Activated T-helper 17 cell treated with anti-CD3 and anti-CD28 coated beads, Interleukin-2, amount 50 U/mL, for 72 hours (primary cell): Measurements from ENCODE around the gene CD58. TPM values are rescaled to one million over a fixed set of nuclear protein-coding genes. Genes with fewer than 3 reads are reported as not detected.
"Not testable (repeated sequence)": the region's sequence is repeated elsewhere in the genome, so short reads cannot be mapped to it uniquely, and the experiment has no call there.

Source experiments
- ATAC-seq: fragments of 150-1000 bp; cut with Tn5 transposase; replicated peaks from 2 replicates; pipeline ENCODE4 v1.10.0; 2021; ENCODE audit warnings: mild to moderate bottlenecking, moderate library complexity
- H3K27ac Mint-ChIP-seq: one replicate; pipeline ENCODE4 v1.8.0; 2022; ENCODE audit warnings: mixed read lengths
- H3K27me3 Mint-ChIP-seq: one replicate; pipeline ENCODE4 v1.8.0; 2022; ENCODE audit warnings: mixed read lengths
- H3K36me3 Mint-ChIP-seq: one replicate; pipeline ENCODE4 v1.8.0; 2022; ENCODE audit warnings: low read depth, mild to moderate bottlenecking, mixed read lengths
- H3K4me1 Mint-ChIP-seq: one replicate; pipeline ENCODE4 v1.8.0; 2022; ENCODE audit warnings: mixed read lengths
- H3K4me3 Mint-ChIP-seq: one replicate; pipeline ENCODE4 v1.8.0; 2022; ENCODE audit warnings: mild to moderate bottlenecking, mixed read lengths
- H3K9me3 Mint-ChIP-seq: one replicate; pipeline ENCODE4 v1.8.0; 2022; ENCODE audit warnings: mixed read lengths
- total RNA-seq, 2 donors: library from RNA; stranded (reverse); gene quantifications; one replicate each; pipeline ENCODE4 v1.2.3, GENCODE V29; 2022

Gene CD58
- total RNA-seq, 2 donors from 2014 or later, result 36.8 to 40.5 TPM

DNA sequence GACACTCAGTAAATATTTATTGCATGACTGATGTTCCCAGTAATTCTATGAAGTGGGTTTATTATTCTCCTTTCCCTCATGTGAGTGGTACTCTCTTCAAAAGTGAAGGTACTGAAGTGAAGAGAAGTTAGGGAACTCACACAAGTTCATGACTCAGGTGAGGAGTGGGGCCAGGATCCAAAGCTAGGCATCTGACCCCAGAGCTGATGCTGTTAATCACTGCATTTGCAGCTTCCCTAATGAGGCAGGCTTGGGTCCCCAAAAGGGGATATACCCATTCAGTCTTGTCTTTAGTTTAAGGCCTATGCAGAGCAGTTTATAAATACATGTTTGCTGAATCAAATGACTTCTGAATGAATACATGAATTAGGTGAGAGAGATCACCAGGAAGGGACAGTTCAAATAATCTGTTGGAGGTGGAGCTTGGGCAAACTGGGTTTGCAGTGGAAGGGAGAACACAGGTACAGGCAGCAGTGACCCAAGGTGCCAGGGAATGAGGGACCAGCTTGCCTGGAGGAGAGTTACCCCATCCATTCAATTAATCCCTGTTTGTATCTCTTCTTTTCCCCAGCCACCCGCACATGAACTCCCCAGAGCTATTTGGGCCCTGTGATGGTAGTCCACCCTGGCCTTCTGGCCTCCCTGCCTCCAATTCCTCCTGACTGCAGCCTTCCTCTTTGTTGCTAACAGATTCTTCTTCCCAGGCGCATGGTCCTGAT is 2.0 kb downstream of the CD58 start:
- Mint-ChIP-seq H3K4me3 (peak overlapping the region; percentile 96), H3K27me3 (no peaks in the 10 kb centered on the region), H3K36me3 (peaks cover 59% of the 10 kb centered on the region), H3K27ac (peak overlapping the region; percentile 92), H3K9me3 (peaks cover 8% of the 10 kb centered on the region), H3K4me1 (peaks cover 61% of the 10 kb centered on the region)
- ATAC-seq, result no peak

DNA sequence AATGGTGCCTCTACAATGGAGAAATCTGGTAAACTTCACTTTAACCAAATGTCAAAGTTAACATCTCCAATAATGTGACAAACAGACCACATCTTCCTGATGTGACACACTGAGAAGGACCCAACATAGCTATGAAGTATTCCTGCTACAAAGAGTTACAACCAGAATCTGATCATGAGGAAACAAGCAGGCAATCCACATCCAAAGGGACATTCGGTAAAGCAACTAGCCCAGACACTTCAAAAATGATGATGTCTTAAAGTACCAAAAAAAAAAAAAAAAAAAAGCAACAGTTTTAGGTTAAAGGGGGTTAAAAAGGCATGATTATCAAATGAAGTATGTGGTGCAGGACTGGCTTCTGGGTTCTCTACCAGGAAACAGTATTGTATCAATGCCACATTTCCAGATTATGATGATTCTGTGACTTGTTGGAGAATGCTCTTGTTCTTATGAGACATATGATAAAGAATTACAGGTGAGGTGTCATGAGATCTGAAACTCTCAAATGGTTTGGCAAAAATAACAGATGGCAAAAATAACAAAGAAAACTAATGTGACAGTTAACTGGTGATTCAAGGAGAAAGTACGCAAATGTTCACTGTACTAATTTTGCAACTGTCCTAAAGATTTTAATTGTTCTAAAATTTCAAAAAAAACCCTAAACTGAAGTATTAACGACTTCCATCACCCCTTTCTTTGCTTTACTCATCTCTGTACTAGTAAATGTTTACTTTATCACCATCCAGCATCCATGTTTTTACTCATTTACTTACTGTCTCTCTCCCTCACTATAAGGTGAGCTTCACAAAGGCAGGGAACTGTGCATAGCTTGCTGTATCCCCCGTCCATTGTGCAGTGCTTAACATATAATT is 2.8 kb downstream of the CD58 start:
- H3K9me3 Mint-ChIP-seq, result peaks cover 8% of the 10 kb centered on the region
- H3K27ac Mint-ChIP-seq, result peak overlapping the region; percentile 92
- H3K4me1 Mint-ChIP-seq, result peaks cover 59% of the 10 kb centered on the region
- H3K36me3 Mint-ChIP-seq, result peaks cover 67% of the 10 kb centered on the region
- ATAC-seq, result peak; percentile 15
- peak overlapping the region; percentile 96 for H3K4me3 Mint-ChIP-seq
- no peaks in the 10 kb centered on the region for H3K27me3 Mint-ChIP-seq

DNA sequence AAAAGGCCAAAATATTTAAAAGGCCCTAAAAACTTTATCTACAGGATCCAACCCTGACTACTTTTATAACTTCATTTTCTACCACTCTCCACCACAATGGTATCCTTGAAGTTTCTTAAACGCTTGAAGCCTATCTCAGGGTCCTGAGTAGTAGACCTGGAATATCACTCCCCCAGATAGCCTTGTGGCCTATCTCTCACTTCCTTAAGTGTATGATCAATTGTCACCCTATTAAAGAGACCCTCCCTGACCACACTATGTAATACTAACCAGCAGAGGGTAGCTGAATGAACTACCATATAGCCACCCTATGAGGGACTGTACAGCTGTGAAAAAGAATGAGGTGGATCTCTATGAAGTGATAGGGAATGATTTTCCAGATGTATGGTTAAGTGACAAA is 5.6 kb downstream of the CD58 start:
- no peak for ATAC-seq
- H3K36me3 Mint-ChIP-seq, result peaks cover 92% of the 10 kb centered on the region
- H3K4me3 Mint-ChIP-seq, result peak overlapping the region; percentile 43

DNA sequence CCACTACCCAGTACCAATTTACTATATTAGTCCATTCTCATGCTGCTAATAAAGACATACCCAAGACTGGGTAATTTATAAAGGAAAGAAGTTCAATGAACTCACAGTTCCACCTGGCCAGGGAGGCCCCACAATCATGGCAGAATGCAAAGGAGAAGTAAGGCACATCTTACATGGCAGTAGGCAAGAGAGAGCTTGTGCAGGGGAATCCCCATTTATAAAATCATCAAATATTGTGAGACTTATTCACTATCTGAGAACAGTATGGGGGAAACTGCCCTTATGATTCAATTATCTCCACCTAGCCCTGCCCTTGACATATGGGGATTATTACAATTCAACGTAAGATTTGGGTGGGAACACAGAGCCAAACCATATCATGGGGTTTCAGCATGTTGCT is 6.4 kb downstream of the CD58 start:
- peak; percentile 26 for ATAC-seq
- Mint-ChIP-seq H3K4me3 (peak overlapping the region; percentile 43), H3K27me3 (no peaks in the 10 kb centered on the region), H3K36me3 (peaks cover 88% of the 10 kb centered on the region), H3K27ac (peak overlapping the region; percentile 74), H3K9me3 (peaks cover 8% of the 10 kb centered on the region), H3K4me1 (peaks cover 76% of the 10 kb centered on the region)

More for the DNA sequence above, 5.6 kb downstream of the CD58 start:
- Mint-ChIP-seq H3K4me1 (peaks cover 74% of the 10 kb centered on the region), H3K27me3 (no peaks in the 10 kb centered on the region), H3K27ac (peak overlapping the region; percentile 74), H3K9me3 (peaks cover 8% of the 10 kb centered on the region)

DNA sequence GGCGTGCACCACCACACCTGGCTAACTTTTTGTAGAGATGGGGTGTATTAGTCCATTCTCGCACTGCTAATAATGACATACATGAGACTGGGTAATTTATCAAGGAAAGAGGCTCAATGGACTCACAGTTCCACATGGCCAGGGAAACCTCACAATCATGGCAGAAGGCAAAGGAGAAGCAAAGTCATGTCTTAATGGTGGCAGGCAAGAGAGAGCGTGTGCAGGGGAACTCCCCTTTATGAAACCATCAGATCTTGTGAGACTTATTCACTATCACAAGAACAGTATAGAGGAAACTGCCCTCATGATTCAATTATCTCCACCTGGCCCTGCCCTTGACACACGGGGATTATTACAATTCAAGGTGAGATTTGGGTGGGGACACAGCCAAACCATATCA is 8.4 kb downstream of the CD58 start:
- Mint-ChIP-seq H3K36me3 (peaks cover 89% of the 10 kb centered on the region), H3K4me3 (peak overlapping the region; percentile 40), H3K27ac (peak overlapping the region; percentile 1), H3K4me1 (peaks cover 72% of the 10 kb centered on the region)
- H3K27me3 Mint-ChIP-seq, H3K9me3 Mint-ChIP-seq: not testable (repeated sequence)
- ATAC-seq, result peak; percentile 20

DNA sequence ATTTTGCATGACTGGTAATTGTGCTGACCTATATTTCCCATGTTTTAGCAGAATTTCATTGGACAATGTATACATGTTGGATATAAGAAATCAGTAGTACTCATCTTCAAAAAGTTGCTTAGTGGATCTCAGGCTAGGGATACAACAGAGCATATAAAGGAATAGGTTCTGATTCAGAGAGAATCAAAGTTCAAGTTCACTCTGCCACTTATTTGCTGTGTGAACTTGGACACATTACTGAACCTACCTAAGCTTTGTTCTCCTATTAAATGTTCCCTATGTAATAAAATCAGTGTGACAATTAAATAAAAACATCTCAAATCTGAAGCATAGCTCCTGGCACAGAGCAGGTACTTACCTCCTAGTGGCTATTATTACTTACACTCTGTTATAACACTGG is 9.3 kb downstream of the CD58 start:
- peaks cover 8% of the 10 kb centered on the region for H3K9me3 Mint-ChIP-seq
- H3K27ac Mint-ChIP-seq, result no peak overlapping the region
- peak overlapping the region; percentile 59 for H3K4me3 Mint-ChIP-seq
- H3K36me3 Mint-ChIP-seq, result peaks cover 87% of the 10 kb centered on the region
- no peaks in the 10 kb centered on the region for H3K27me3 Mint-ChIP-seq
- peaks cover 75% of the 10 kb centered on the region for H3K4me1 Mint-ChIP-seq
- ATAC-seq, result no peak

DNA sequence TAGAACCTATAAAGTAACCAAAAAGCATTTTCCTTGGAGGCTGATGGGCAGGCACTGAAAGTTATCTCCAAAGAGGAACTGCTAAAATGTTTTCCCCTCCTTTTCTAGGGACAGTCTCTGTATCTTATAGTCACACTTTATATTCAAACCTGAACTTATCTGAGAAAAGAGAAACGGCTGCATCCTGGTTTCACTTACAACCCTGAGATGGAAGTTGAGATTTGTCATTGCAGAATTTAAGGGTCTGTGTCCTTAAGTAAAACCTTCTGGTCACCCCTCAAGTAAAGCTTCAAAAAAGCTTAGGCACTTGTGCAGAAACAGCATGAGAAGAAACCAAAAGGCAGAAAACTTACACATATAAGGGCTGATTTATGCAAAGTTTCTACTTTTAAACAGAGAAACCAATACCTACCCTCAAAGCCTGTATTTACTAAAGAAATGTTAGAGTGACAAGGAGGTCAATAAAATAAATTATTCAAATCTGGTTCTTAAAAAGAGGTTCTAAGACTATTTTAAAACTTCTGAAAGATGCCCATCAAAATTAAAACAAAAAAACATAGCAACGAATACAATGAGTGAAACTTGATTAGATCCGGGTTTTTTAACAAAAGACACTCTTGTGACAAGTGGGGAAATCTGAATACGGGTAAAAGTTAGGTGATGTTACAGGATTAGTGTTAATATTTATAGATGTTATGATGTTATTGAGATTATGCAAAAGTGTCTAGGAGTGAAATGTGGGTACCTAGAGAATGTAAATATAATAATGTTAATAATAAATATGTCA is 9.9 kb downstream of the CD58 start:
- H3K4me1 Mint-ChIP-seq, result peaks cover 69% of the 10 kb centered on the region
- no peak for ATAC-seq
- peaks cover 84% of the 10 kb centered on the region for H3K36me3 Mint-ChIP-seq
- H3K27ac Mint-ChIP-seq, result peak overlapping the region; percentile 69
- H3K27me3 Mint-ChIP-seq, result no peaks in the 10 kb centered on the region
- peak overlapping the region; percentile 59 for H3K4me3 Mint-ChIP-seq
- H3K9me3 Mint-ChIP-seq, result peaks cover 8% of the 10 kb centered on the region

DNA sequence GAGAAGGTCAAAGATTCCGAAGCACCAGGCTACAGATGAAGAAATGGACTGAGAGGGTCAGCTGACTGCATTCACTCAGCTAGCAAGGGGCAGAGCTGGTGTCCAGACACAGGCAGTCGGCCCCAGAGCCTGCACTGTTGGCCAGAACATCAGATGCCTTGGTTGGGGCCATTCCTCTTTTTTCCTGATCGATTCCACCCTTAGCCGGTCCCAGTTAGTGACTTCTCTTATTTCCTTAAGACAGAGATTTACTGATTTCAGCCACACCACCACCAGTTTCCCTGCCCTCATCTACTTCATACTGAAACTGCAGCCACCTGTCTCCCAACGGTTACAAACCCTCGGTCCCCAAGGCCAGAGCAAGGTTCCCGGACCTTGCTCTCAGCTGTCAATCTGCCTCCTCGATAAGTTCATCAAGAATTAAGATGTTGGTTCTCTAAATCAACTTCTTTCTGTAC is 11.5 kb downstream of the CD58 start:
- Mint-ChIP-seq H3K27ac (peak overlapping the region; percentile 53), H3K4me3 (peak overlapping the region; percentile 59), H3K9me3 (peaks cover 3% of the 10 kb centered on the region), H3K36me3 (peaks cover 84% of the 10 kb centered on the region), H3K27me3 (no peaks in the 10 kb centered on the region), H3K4me1 (peaks cover 68% of the 10 kb centered on the region)
- no peak for ATAC-seq

DNA sequence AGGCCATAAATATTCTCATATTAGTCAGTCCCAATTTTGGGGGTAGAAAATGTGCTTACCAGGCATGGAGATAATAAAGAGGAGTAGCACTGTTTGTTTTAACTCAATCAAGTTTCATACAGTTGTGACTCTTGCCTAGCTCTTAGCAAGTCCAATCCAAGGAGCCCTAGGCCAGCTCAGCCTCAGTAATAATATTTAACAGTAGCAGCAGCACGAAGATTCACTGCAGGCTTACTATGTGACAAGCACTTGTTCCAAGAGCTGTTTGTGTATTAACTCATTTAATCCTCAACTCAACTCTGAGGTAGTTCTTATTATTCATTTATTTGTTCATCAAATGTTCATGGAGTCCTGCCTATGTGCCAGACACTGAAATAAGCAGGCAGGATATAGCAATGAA is 12.3 kb downstream of the CD58 start:
- peaks cover 80% of the 10 kb centered on the region for H3K36me3 Mint-ChIP-seq
- H3K9me3 Mint-ChIP-seq, result no peaks in the 10 kb centered on the region
- H3K4me1 Mint-ChIP-seq, result peaks cover 68% of the 10 kb centered on the region
- H3K27ac Mint-ChIP-seq, result peak overlapping the region; percentile 53
- ATAC-seq, result no peak
- H3K27me3 Mint-ChIP-seq, result no peaks in the 10 kb centered on the region
- H3K4me3 Mint-ChIP-seq, result peak overlapping the region; percentile 59

DNA sequence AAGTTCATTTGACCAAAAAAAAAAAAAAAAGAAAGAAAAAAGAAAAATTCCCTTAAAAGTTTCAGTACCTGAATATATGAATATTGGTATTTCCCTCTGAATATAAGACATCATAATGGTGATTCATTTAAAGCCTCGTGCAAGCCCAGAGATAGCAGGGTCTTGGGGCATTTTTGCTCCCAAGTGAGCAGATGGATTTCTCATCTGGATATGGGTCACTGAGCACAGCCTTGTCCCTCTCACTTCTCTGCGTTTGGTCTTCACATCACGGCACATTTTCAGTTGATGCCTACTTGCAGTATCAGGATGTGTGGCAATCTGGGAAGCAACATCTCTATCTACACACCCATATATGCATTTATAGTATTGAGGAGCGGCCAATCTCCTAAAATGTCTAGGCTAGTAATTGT is 12.7 kb downstream of the CD58 start:
- no peaks in the 10 kb centered on the region for H3K9me3 Mint-ChIP-seq
- peak overlapping the region; percentile 53 for H3K27ac Mint-ChIP-seq
- H3K36me3 Mint-ChIP-seq, result peaks cover 80% of the 10 kb centered on the region
- peak; percentile 38 for ATAC-seq
- H3K27me3 Mint-ChIP-seq, result no peaks in the 10 kb centered on the region
- H3K4me3 Mint-ChIP-seq, result peak overlapping the region; percentile 59
- H3K4me1 Mint-ChIP-seq, result peaks cover 72% of the 10 kb centered on the region

DNA sequence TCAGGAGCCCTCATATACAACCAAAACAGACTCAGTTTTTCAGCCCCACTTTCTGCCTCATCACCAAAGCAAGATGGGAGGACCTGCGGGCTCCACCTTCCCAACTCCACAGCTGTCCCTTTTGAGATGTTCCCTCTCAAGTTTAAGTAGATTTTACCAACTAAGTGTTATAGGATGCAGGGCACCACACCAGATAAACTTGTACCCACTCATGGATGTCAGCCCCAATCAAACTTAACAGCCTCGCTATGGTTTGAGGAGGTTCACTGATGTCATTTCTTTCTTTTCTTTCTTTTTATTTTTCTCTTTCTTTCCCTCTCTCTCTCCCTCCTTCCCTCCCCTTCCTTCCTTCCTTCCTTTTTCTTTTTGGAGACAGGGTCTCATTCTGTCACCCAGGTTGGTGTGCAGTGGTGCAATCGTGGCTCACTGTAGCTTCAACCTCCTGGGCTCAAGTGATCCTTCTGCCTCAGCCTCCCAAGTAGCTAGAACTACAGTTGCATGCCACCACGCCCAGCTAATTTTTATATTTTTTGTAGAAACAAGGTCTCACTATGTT is 13.4 kb downstream of the CD58 start:
- H3K36me3 Mint-ChIP-seq, result peaks cover 75% of the 10 kb centered on the region
- H3K4me1 Mint-ChIP-seq, result peaks cover 68% of the 10 kb centered on the region
- no peak for ATAC-seq

DNA sequence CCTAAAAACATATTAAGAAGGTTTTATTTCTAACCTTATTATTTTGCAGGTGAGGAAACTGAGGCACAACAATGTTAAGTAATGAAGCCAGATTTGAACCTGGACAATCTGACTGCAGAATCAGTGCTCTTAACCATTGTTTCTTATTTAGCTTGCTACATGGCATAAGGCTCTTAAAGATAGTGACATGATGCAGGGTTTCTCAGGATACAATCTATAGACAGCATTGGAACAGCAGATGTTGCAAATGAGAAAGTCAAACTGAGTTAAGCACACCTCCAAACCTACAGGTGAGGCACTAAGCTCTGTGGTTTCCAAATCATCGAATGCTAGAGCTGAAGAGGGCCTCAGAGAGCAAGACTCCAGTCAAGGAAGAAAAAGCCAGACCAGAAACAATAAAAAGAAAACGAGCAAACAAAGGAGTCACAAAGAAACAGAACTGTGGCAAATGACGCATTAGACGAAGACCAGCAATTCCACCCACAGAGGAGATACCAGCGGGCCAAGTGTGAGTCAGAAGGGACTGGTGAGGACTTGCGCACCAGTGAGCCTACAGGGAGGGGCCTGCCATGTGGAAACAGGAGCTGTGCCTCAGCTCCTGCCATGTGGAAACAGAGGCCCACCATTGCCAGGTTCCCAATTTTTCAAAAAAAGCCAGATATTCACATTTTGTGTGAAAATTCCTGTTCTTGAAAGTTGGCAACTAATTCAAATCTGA is 14.4 kb downstream of the CD58 start:
- peak; percentile 92 for ATAC-seq
- H3K27me3 Mint-ChIP-seq, result no peaks in the 10 kb centered on the region

More for the DNA sequence above, 13.4 kb downstream of the CD58 start:
- peak overlapping the region; percentile 59 for H3K4me3 Mint-ChIP-seq
- H3K27ac Mint-ChIP-seq, result peak overlapping the region; percentile 53
- H3K9me3 Mint-ChIP-seq, result no peaks in the 10 kb centered on the region
- H3K27me3 Mint-ChIP-seq, result no peaks in the 10 kb centered on the region

DNA sequence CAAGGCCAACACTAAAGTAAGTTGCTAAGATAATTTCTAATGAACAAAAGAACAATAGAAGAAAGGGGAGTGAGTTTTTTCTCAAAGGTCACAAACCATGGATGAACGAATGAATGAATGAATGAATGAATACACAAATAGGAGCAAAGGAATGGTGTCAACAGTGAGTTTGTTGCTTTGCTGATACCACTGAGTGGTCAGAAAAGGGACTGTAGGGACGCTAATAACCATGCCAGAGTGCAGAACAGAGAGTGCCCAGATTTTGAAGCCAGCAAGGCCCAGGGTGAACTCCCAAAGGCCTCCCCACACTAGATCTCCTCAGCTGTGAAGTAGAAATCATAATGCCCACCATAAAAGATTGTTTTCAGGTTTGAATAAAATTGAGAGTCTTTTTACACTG is 15.9 kb downstream of the CD58 start:
- ATAC-seq, result no peak
- peak overlapping the region; percentile 70 for H3K27ac Mint-ChIP-seq
- H3K4me3 Mint-ChIP-seq, result peak overlapping the region; percentile 59
- H3K27me3 Mint-ChIP-seq, result no peaks in the 10 kb centered on the region
- peaks cover 64% of the 10 kb centered on the region for H3K4me1 Mint-ChIP-seq
- H3K36me3 Mint-ChIP-seq, result peaks cover 75% of the 10 kb centered on the region
- H3K9me3 Mint-ChIP-seq, result no peaks in the 10 kb centered on the region

More for the DNA sequence above, 14.4 kb downstream of the CD58 start:
- H3K4me1 Mint-ChIP-seq, result peaks cover 67% of the 10 kb centered on the region
- H3K4me3 Mint-ChIP-seq, result peak overlapping the region; percentile 59
- peak overlapping the region; percentile 53 for H3K27ac Mint-ChIP-seq
- H3K36me3 Mint-ChIP-seq, result peaks cover 76% of the 10 kb centered on the region
- H3K9me3 Mint-ChIP-seq, result no peaks in the 10 kb centered on the region
